MM.1S (cell line): ENCODE data around the gene SLC6A13.

Experiments
- DNase-seq: peaks from one replicate; pipeline ENCODE4 v3.0.0-alpha.2; 2015
- H2AFZ ChIP-seq: fragments of 300-600 bp; sonication (generic); 2 replicates; pipeline ENCODE4 v1.6.0; 2016; ENCODE audit warnings: antibody characterized with exemption, low read length
- H3F3A ChIP-seq: fragments of 300-600 bp; sonication (generic); 2 replicates; pipeline ENCODE4 v1.6.1; 2016; ENCODE audit warnings: mild to moderate bottlenecking, antibody characterized with exemption, low read length, moderate library complexity, mixed read lengths; ENCODE audit not compliant: insufficient read depth
- H3K27ac ChIP-seq: fragments of 300-600 bp; sonication (generic); 2 replicates; pipeline ENCODE4 v1.5.1; 2016; ENCODE audit warnings: mild to moderate bottlenecking, low read length
- H3K27me3 ChIP-seq: fragments of 300-600 bp; sonication (generic); replicated peaks from 2 replicates; pipeline ENCODE4 v1.6.0; 2016; ENCODE audit warnings: low read length; ENCODE audit not compliant: insufficient read depth
- H3K36me3 ChIP-seq: fragments of 300-600 bp; sonication (generic); replicated peaks from 2 replicates; pipeline ENCODE4 v1.6.1; 2016; ENCODE audit warnings: mild to moderate bottlenecking, low read length, mixed read lengths; ENCODE audit not compliant: insufficient read depth
- H3K4me1 ChIP-seq: fragments of 300-600 bp; sonication (generic); 2 replicates; pipeline ENCODE4 v1.6.1; 2016; ENCODE audit warnings: low read length, mixed read lengths
- H3K4me2 ChIP-seq: fragments of 300-600 bp; sonication (generic); 2 replicates; pipeline ENCODE4 v1.6.0; 2016; ENCODE audit warnings: low read depth, low read length
- H3K4me3 ChIP-seq: fragments of 300-600 bp; sonication (generic); 2 replicates; pipeline ENCODE4 v1.5.1; 2016; ENCODE audit warnings: low read length, mixed read lengths
- H3K79me2 ChIP-seq: fragments of 300-600 bp; sonication (generic); 2 replicates; pipeline ENCODE4 v1.6.1; 2016; ENCODE audit warnings: mixed run types, low read length, mixed read lengths
- H3K9ac ChIP-seq: fragments of 300-600 bp; sonication (generic); 2 replicates; pipeline ENCODE4 v1.6.1; 2016; ENCODE audit warnings: low read length, mixed read lengths
- H3K9me2 ChIP-seq: fragments of 300-600 bp; sonication (generic); replicated peaks from 2 replicates; pipeline ENCODE4 v1.6.1; 2016; ENCODE audit warnings: mild to moderate bottlenecking, low read length, mixed read lengths; ENCODE audit not compliant: insufficient read depth
- H3K9me3 ChIP-seq: fragments of 300-600 bp; sonication (generic); replicated peaks from 2 replicates; pipeline ENCODE4 v1.6.1; 2016; ENCODE audit warnings: mild to moderate bottlenecking, low read length, mixed read lengths; ENCODE audit not compliant: insufficient read depth
- H4K20me1 ChIP-seq: fragments of 300-600 bp; sonication (generic); 2 replicates; pipeline ENCODE4 v1.6.1; 2016; ENCODE audit warnings: mild to moderate bottlenecking, low read length, moderate library complexity, mixed read lengths; ENCODE audit not compliant: insufficient read depth
- EZH2 ChIP-seq: fragments of 300-600 bp; sonication (generic); optimal IDR thresholded peaks from 2 replicates; pipeline ENCODE3; 2017; ENCODE audit warnings: low read depth, mild to moderate bottlenecking, antibody characterized with exemption, low read length, mixed read lengths
- EZH2phosphoT487 ChIP-seq: fragments of 300-600 bp; sonication (generic); IDR thresholded peaks from 2 replicates; pipeline ENCODE4 v1.6.1; 2018; ENCODE audit warnings: antibody characterized with exemption, low read length
- TF ChIP-seq, protein P1 (sequence below): fragments of 300-600 bp; sonication (generic); IDR thresholded peaks from 2 replicates; pipeline ENCODE4 v1.5.1; 2016; ENCODE audit warnings: antibody characterized with exemption, low read length, mixed read lengths

SLC6A13 gene

GRCh38 chr12:209246-209645 lies 53.4 kb downstream of the SLC6A13 start:
- H3K27ac ChIP-seq, result no peak overlapping the region
- no peak overlapping the region for H2AFZ ChIP-seq
- H3K4me1 ChIP-seq, result peaks cover 6% of the 10 kb centered on the region
- H3K79me2 ChIP-seq, result no peaks in the 10 kb centered on the region
- no peaks in the 10 kb centered on the region for H3K9me3 ChIP-seq
- H4K20me1 ChIP-seq, result no peaks in the 10 kb centered on the region
- no peaks in the 10 kb centered on the region for H3K9me2 ChIP-seq
- no peak overlapping the region for H3K9ac ChIP-seq
- no peak overlapping the region for H3K4me2 ChIP-seq
- no peak for DNase-seq
- peaks cover 19% of the 10 kb centered on the region for H3K27me3 ChIP-seq
- H3F3A ChIP-seq, result no peaks in the 10 kb centered on the region
- H3K36me3 ChIP-seq, result no peaks in the 10 kb centered on the region
- TF ChIP-seq EZH2phosphoT487 (no peak), EZH2 (no peak)
- TF ChIP-seq, protein P1, sequence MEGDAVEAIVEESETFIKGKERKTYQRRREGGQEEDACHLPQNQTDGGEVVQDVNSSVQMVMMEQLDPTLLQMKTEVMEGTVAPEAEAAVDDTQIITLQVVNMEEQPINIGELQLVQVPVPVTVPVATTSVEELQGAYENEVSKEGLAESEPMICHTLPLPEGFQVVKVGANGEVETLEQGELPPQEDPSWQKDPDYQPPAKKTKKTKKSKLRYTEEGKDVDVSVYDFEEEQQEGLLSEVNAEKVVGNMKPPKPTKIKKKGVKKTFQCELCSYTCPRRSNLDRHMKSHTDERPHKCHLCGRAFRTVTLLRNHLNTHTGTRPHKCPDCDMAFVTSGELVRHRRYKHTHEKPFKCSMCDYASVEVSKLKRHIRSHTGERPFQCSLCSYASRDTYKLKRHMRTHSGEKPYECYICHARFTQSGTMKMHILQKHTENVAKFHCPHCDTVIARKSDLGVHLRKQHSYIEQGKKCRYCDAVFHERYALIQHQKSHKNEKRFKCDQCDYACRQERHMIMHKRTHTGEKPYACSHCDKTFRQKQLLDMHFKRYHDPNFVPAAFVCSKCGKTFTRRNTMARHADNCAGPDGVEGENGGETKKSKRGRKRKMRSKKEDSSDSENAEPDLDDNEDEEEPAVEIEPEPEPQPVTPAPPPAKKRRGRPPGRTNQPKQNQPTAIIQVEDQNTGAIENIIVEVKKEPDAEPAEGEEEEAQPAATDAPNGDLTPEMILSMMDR, result no peak
- H3K4me3 ChIP-seq, result no peak overlapping the region

- no peaks in the 10 kb centered on the region for H3K9me3 ChIP-seq
- H3K79me2 ChIP-seq, result no peaks in the 10 kb centered on the region
- no peaks in the 10 kb centered on the region for H3F3A ChIP-seq
- no peak overlapping the region for H3K27ac ChIP-seq
- no peaks in the 10 kb centered on the region for H3K36me3 ChIP-seq
- no peak overlapping the region for H3K4me2 ChIP-seq
- H3K27me3 ChIP-seq, result peaks cover 15% of the 10 kb centered on the region
- H3K9ac ChIP-seq, result no peak overlapping the region
- no peak for DNase-seq
- H2AFZ ChIP-seq, result no peak overlapping the region
- no peaks in the 10 kb centered on the region for H3K9me2 ChIP-seq
- TF ChIP-seq, protein P1, result no peak
- no peak for TF ChIP-seq EZH2phosphoT487
- TF ChIP-seq EZH2, result no peak
- H4K20me1 ChIP-seq, result no peaks in the 10 kb centered on the region
- peaks cover 6% of the 10 kb centered on the region for H3K4me1 ChIP-seq
- H3K4me3 ChIP-seq, result no peak overlapping the region
Observed at GRCh38 chr12:208813-209212, 53.8 kb downstream of the SLC6A13 start.

- TF ChIP-seq, protein P1, result no peak
- TF ChIP-seq EZH2 (no peak), EZH2phosphoT487 (no peak)
- no peak for DNase-seq
- Histone ChIP-seq H3K36me3 (no peaks in the 10 kb centered on the region), H4K20me1 (no peaks in the 10 kb centered on the region), H3K9me3 (no peaks in the 10 kb centered on the region), H3K4me2 (no peak overlapping the region), H3F3A (no peaks in the 10 kb centered on the region), H3K27me3 (peaks cover 8% of the 10 kb centered on the region), H3K4me3 (no peak overlapping the region), H3K9me2 (no peaks in the 10 kb centered on the region), H3K27ac (no peak overlapping the region), H3K9ac (no peak overlapping the region), H3K4me1 (peaks cover 3% of the 10 kb centered on the region), H2AFZ (no peak overlapping the region), H3K79me2 (no peaks in the 10 kb centered on the region)
Observed at GRCh38 chr12:207804-208203, 54.8 kb downstream of the SLC6A13 start.
